Left cardiac atrium (tissue), 4 donors: ENCODE measurements around the gene KLHL22. TPM values are rescaled to one million over a fixed set of nuclear protein-coding genes. Genes with fewer than 3 reads are reported as not detected.
"Not testable (repeated sequence)": the region's sequence is repeated elsewhere in the genome, so short reads cannot be mapped to it uniquely, and the experiment has no call there.

ENCODE experiments used
- ATAC-seq, 2 donors: fragments of 200-7000 bp; cut with Tn5 transposase; one replicate each; pipeline ENCODE4 v1.9.1; 2020; ENCODE audit warnings: mild to moderate bottlenecking in 2 of 2, moderate library complexity in 2 of 2
- DNase-seq: peaks from one replicate; pipeline ENCODE4 v3.0.0-alpha.2; 2020
- intact Hi-C, 2 donors: fragments of 100-400 bp; cut with DNase I; formaldehyde crosslinking; loops; one replicate each; pipeline versions ENCODE4 v1.14.1 to v1.15.1; 2022 to 2023
- total RNA-seq, 2 donors: library from RNA; stranded (reverse); fragmentation: NEBNext Ultra II Directional; extraction: Animal tissue kit (Norgen Biotek cat#: 25700); gene quantifications; one replicate each; pipeline ENCODE4 v1.2.1, GENCODE V29; 2021
- donor health status: DM: no; HTN: yes; CAD: no.
- donor health status: DM: no; HTN: yes; CAD: no; lungs with severe emphysema.
- donor health status: DM: yes; HTN: yes; CAD: no.
- donor health status: Dilated cardiomyopathy.

The KLHL22 gene
- total RNA-seq, 2 donors from 2014 or later, result 18.7 to 19.6 TPM

GRCh38 chr22:20422271-20423007 is 73.2 kb downstream of the KLHL22 start:
- intact Hi-C loops, result no loop called here

DNA sequence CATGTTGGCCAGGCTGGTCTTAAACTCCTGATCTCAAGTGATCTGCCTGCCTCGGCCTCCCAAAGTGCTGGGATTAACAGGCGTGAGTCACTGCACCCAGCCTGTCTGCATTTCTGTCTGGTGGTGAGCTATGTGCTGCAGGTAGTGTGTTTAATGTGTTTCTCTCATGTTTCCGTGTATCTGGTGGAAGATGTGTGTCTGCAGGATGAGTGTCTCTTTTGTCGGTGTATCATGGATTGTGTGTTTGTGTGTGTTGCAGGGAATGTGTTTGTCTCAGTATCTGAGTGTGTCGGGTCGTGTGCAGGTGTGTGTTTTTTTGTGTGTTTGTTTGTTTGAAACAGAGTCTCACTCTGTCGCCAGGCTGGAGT is 74.1 kb downstream of the KLHL22 start:
- intact Hi-C loops, result no loop called here
- DNase-seq (no peak), ATAC-seq (no peak)

More at GRCh38 chr22:20422271-20423007, 73.2 kb downstream of the KLHL22 start:
- DNase-seq (peak; percentile 16), ATAC-seq (peak; percentile 8 to 18)

DNA sequence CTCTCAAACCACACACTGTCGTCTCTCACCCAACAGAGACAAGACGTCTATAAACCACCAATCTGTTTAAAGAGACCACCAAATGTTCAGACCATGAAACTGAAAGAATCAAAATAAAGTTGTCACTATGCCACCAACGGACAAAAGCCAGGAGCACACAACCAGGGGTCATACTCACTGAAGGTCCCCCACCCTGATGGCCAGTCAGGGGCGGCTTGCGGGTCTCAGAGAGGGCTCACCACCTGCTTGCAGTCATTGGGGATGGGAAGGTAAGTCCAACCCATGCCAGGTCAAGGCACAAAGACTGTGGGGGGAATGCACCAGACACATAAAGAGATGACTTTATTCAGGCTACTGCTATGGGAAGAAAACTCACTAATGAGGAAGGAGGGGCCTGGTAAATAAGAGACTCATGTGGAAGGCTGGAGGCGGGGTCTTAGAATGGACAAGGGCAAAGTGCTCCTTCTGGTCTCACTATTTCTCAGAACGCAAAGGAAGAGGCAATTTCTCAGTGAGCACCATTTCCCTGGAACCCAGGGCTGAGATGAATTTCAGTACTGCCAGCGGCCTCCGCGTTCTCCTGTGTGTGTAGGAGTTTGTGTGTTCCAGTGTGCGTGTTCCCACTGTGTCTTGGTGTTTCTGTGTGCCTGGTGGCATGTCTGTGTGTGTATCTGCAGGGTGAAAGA is 75.3 kb downstream of the KLHL22 start:
- ATAC-seq, result no peak
- intact Hi-C loops, result no loop called here

DNA sequence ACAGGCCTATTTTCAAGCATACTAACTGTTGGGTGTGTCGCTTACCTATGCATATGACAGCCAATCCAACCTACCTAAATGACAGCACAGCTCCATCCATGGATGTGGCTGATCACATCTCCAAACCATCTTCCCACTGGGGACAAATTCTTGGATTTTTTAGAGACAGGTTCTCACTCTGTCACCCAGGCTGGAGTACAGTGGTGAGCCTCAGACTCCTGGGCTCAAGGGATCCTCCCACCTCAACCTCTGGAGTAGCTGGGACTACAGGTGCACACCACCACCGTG is 76.0 kb downstream of the KLHL22 start:
- intact Hi-C loops, result loop anchor here (2.0 to 10.0 kb wide), 5 partner anchors 37 to 278 kb away; partner anchors contain the start of gene KLHL22 (in 1 of the 2)
- no peak for ATAC-seq
- no peak for DNase-seq

More for the DNA sequence above, 75.3 kb downstream of the KLHL22 start:
- DNase-seq, result no peak

GRCh38 chr22:20418211-20418788 is 77.3 kb downstream of the KLHL22 start:
- DNase-seq (peak; percentile 89), ATAC-seq (peak; percentile 88 to 91)
- intact Hi-C loops, result loop anchor here (2.0 to 10.0 kb wide), 5 partner anchors 39 to 279 kb away; partner anchors contain the start of gene KLHL22 (in 1 of the 2)

DNA sequence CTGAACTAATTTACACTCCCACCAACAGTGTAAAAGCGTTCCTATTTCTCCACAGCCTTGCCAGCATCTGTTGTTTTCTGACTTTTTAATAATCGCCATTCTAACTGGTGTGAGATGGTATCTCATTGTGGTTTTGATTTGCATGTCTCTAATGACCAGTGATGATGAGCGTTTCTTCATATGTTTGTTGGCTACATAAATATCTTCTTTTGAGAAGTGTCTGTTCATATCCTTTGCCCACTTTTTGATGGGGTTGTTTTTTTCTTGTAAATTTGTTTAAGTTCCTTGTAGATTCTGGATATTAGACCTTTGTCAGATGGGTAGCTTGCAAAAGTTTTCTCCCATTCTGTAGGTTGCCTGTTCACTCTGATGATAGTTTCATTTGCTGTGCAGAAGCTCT is 79.9 kb downstream of the KLHL22 start:
- not testable (repeated sequence) for DNase-seq, ATAC-seq
- intact Hi-C loops, result loop anchor here (5.0 to 10.0 kb wide), 4 partner anchors 42 to 282 kb away; partner anchors contain the start of gene KLHL22 (in 1 of the 2)

DNA sequence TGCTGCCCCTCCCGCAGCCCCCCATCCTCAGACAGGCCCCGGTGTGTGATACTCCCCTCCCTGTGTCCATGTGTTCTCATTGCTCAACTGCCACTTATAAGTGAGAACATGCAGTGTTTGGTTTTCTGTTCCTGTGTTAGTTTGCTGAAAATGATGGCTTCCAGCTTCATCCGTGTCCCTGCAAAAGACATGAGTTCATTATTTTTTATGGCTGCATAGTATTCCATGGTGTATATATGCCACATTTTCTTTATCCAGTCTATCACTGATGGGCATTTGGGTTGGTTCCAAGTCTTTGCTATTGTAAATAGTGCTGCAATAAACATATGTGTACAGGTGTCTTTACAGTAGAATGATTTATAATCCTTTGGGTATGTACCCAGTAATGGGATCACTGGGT is 80.4 kb downstream of the KLHL22 start:
- not testable (repeated sequence) for DNase-seq, ATAC-seq
- intact Hi-C loops, result loop anchor here (5.0 to 10.0 kb wide), 4 partner anchors 42 to 282 kb away; partner anchors contain the start of gene KLHL22 (in 1 of the 2)

DNA sequence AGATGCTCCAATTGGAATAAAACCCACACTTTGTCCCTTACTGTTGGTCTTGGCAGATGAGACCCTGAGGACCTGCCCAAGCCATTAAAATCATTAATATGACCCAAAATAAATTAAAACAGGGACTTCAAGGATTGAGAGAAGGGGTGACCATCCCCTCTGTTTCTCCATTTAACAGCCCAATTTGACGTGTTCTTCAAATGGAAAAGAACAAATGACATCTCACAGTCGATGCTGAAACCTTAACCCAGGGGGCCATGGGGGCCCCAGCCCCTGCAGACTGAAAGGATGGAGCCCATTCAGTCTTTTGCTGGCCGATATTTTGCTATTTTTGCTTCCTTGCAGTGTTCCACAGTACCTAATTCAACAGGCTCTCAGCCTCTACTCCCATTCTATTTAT is 81.1 kb downstream of the KLHL22 start:
- DNase-seq, result no peak
- ATAC-seq, result no peak
- intact Hi-C loops, result loop anchor here in 1 of 2 donors (10.0 kb wide), 1 partner anchor 160 kb away; no protein-coding TSS in a partner anchor

GRCh38 chr22:20414059-20414440 is 81.5 kb downstream of the KLHL22 start:
- ATAC-seq, result no peak
- intact Hi-C loops, result loop anchor here in 1 of 2 donors (10.0 kb wide), 1 partner anchor 161 kb away; no protein-coding TSS in a partner anchor

GRCh38 chr22:20413217-20414058 is 82.2 kb downstream of the KLHL22 start:
- intact Hi-C loops, result loop anchor here in 1 of 2 donors (10.0 kb wide), 1 partner anchor 161 kb away; no protein-coding TSS in a partner anchor
- DNase-seq (no peak), ATAC-seq (no peak)

More at GRCh38 chr22:20414059-20414440, 81.5 kb downstream of the KLHL22 start:
- DNase-seq, result no peak

DNA sequence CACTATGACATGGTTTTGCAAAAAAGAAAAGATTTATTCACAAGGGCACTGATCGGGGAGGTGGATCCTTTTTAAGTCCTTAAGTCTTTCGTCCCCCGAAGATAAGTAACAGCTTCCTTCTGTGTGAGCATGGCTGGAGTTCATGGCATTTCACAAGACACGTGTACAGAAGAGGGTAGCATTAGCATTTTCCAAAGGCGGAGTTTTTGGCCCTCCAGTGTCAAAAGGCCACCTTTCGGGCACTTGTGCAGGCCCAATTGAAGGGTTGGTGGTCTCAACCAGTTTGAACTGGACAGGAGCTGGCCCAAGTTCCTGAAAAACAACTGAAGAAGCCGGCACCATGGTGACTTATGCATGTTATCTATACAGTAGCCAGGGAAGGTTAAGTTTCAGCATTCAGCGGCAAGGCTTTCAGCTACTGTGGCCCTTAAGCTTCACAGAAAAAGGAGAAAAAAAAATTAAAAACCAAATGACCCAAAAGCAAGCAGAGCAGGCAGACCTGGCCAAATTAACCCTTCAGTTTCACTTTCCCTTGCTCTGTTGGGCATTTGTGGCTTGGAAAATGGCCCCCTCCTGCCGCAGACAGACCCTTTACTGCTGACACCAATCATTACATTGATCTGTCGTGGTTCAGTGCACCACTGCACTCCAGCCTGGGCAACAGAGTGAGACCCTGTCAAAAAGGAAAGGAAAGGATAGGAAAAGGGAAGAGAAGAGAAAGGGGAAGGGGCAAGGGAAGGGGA is 83.0 kb downstream of the KLHL22 start:
- intact Hi-C loops, result loop anchor here in 1 of 2 donors (10.0 kb wide), 1 partner anchor 162 kb away; no protein-coding TSS in a partner anchor
- ATAC-seq (no peak), DNase-seq (no peak)

GRCh38 chr22:20409385-20409784 is 86.2 kb downstream of the KLHL22 start:
- ATAC-seq, intact Hi-C loops, DNase-seq: not testable (repeated sequence)

GRCh38 chr22:20408891-20409290 is 86.7 kb downstream of the KLHL22 start:
- intact Hi-C loops, result no loop called here
- ATAC-seq (no peak), DNase-seq (no peak)

DNA sequence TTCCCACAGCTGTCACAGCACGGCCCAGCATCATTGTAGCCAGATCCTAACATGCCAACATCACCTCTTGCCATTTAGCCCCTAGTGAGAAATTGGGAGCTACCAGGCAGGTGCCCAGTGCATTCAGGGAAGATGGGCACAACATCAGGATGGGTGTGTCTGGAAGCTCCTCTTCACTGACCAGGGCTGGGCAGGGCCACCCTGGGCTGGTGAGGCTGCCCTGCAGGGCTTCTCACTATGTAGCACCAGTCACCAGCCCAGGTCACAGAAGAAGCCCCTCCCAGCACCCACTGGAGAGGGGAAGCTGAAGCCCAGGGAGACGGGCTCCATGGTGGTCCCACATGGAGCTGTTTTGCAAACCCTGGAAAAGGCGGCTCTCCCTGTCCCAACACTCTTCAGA is 87.8 kb downstream of the KLHL22 start:
- ATAC-seq (no peak), DNase-seq (no peak)
- intact Hi-C loops, result no loop called here

DNA sequence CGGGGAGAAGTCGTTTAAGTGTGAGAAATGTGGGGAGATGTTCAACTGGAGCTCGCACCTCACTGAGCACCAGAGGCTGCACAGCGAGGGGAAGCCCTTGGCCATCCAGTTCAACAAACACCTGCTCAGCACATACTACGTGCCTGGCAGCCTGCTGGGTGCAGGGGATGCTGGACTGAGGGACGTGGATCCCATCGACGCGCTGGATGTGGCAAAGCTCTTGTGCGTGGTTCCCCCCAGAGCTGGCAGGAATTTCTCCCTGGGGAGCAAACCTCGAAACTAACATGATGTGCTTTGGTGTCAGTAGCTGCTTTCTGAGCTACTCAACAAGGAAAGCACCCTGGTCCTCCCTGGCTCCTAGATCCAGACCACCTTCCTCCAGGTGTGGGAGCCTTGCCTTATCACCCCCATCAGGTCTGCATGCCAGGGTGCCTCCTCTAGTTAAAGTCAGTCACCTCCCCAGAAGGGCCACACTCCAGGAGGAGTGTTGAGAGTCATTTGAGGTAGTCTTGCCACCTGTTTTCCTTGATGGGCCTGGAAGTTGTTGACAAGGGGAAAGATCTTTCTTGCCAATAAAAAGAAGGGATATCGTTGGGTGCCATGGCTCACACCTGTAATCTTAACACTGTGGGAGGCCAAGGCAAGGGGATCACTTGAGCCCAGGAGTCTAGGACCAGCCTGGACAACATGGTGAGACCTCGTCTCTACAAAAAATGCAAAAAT is 88.7 kb downstream of the KLHL22 start:
- intact Hi-C loops, result no loop called here
- no peak for DNase-seq

GRCh38 chr22:20405931-20406685 is 89.5 kb downstream of the KLHL22 start:
- ATAC-seq (no peak), DNase-seq (no peak)
- intact Hi-C loops, result no loop called here

More for the DNA sequence above, 88.7 kb downstream of the KLHL22 start:
- ATAC-seq, result no peak
